OCI-LY7 (cell line): ENCODE data around the gene XK.

Experiments used
- CTCF ChIP-seq: fragments of 200-600 bp; sonication (generic); conservative IDR thresholded peaks from 2 replicates; pipeline ENCODE4 v1.5.1; 2014; ENCODE audit warnings: mild to moderate bottlenecking, antibody characterized with exemption, low read length, moderate library complexity, mixed read lengths
- EZH2phosphoT487 ChIP-seq: fragments of 200-600 bp; sonication (generic); IDR thresholded peaks from 2 replicates; pipeline ENCODE4 v1.6.1; 2018; ENCODE audit warnings: low read depth, borderline replicate concordance, mild to moderate bottlenecking, mixed run types, antibody characterized with exemption, low read length, moderate library complexity, mixed read lengths

- no peak for TF ChIP-seq CTCF
- no peak for TF ChIP-seq EZH2phosphoT487
Measured at GRCh38 chrX:37692918-37693317, 7.3 kb downstream of the XK start.
